Epithelial cell of prostate (primary cell): ENCODE results near the gene SUSD6.
A peak's percentile ranks its signal among the peaks of the same experiment; 100 is the strongest.
"Not testable (repeated sequence)": the region's sequence is repeated elsewhere in the genome, so short reads cannot be mapped to it uniquely, and the experiment has no call there.

Experiments
- DNase-seq: peaks from one replicate; pipeline ENCODE4 v3.0.0-alpha.2; 2011; ENCODE audit warnings: low read depth, low spot score
- H3K27ac ChIP-seq: fragments of 450-650 bp; 2 replicates; pipeline ENCODE4 v1.5.1; 2017; ENCODE audit warnings: mild to moderate bottlenecking

SUSD6 gene

GRCh38 chr14:69705706-69706105, 94.3 kb downstream of the SUSD6 start:
- DNase-seq: no peak

DNA sequence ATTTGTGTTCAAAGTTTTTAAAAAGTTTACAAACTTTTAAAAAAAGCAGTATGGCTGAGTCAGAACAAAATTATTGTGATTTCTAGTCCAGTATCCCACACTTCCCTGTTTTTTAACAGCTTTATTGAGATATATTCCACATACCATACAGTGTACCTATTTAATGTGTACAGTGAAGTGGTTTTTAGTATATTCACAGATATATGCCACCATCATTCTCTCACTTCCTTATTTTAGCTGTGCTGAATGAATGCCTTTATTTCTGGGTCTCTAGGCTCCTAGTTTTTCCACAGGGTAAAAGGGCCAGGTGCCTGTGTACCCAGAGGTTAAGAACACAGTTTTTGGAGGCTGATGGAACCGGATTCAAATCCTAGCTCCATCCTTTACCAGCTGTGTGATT, 96.7 kb downstream of the SUSD6 start:
- no peak for DNase-seq
- H3K27ac ChIP-seq: no peak overlapping the region

More at GRCh38 chr14:69705706-69706105, 94.3 kb downstream of the SUSD6 start:
- no peak overlapping the region for H3K27ac ChIP-seq

GRCh38 chr14:69708586-69709560, 97.5 kb downstream of the SUSD6 start:
- no peak for DNase-seq

DNA sequence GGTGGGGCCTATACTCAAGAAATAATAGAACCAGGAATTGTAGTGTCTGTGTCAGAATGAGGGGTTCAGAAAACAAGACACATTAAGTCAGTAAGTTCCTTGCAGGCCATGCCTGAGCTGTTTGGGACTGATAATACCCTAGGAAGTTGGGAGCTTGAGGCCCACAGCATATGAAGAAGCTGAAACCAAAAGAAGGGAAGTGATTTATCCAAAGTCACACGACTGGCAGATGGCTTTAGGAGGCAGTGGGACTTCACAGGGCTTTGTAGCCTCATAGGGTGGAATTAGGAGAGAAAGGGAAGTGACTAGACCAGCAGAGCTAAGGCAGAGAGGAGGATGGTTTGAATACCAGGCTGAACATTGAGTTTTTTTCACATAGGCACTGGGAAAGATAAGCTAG, 99.0 kb downstream of the SUSD6 start:
- H3K27ac ChIP-seq: no peak overlapping the region

More at GRCh38 chr14:69708586-69709560, 97.5 kb downstream of the SUSD6 start:
- no peak overlapping the region for H3K27ac ChIP-seq

DNA sequence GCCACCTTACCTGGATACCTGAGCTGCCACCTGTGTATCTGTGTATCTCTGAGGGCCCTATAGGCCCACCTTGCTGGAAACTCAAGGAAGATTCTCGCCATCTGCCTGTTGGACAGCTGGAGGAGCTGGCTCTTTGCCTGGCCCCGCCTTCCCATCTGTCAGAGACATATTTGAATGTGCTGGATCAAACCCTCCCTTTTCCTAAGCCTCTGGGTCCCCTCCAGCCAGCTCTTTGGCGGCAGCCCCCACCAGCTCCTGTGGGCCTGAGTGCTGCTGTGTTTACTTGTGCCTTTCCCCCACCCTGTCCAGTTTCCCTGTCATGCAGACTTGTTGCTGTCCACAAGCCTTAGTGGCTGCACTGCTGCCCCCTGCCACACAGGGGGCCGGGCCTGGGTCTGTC, 99.7 kb downstream of the SUSD6 start:
- DNase-seq: no peak
- peak overlapping the region; percentile 97 for H3K27ac ChIP-seq

More for the DNA sequence above, 99.0 kb downstream of the SUSD6 start:
- DNase-seq: no peak

- peak overlapping the region; percentile 97 for H3K27ac ChIP-seq
- no peak for DNase-seq
These were observed 100.1 kb downstream of the SUSD6 start for GRCh38 chr14:69711477-69711876.

GRCh38 chr14:69711881-69712560, 100.6 kb downstream of the SUSD6 start:
- DNase-seq: no peak
- H3K27ac ChIP-seq: peak overlapping the region; percentile 97

DNA sequence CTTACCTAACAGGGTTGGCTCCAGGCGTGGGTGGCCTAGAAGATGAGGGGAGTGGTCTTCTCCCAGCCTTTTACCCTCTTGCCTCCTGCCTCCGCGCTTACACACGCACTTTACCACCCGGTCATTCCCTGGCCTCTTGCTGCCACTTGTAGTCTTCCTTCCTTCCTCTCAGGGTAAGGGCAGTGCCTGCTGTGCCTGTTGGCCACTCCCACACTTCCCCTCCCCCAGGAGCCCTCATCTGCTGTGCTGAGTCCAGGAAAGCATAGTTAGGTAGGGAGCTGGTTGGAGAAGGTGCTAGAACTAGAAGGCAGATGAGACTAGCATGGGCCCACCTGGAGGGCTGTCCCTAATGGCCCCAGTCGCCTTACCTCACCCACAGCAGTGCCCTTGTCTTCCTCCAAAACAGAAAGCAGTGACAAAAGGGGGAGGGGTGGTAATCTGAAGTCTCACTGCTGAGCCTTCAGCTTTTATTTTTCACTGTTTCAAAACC, 101.2 kb downstream of the SUSD6 start:
- H3K27ac ChIP-seq: peak overlapping the region; percentile 97

GRCh38 chr14:69713209-69713781, 101.9 kb downstream of the SUSD6 start:
- no peak for DNase-seq
- H3K27ac ChIP-seq: peak overlapping the region; percentile 97

More for the DNA sequence above, 101.2 kb downstream of the SUSD6 start:
- DNase-seq: no peak

DNA sequence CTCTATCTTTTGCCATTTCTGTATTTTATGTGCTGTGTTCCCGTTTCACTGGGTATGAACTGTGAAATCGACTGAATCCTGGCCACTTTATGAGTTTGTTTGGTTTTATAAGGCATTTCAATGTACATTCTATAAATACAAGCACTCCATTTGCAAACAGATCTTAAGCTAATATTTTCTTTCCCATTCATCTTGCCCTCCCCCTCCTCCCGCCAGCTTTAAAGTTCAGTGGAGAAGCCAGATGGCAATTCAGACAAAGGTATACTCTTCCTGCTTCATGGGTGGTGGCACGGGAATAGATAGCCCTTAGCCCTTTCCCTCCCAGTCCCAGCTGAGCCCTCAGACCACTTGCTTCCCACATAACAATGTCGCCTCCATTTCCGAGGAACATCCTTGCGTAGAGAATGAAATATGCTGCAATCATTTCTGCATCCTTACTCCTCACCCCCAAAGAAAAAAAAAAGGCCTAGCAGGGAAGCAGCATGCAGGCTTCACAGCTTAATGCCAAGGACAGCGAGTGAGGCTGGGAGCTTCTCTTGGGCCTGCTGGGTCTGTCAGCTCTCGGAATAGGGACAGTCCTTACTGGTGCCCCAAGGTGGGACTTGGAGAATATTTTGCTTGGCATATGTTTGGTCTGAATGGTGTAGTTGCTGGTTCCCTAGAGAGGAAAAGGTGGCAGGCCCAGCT, 102.7 kb downstream of the SUSD6 start:
- DNase-seq: no peak
- peak overlapping the region; percentile 97 for H3K27ac ChIP-seq

DNA sequence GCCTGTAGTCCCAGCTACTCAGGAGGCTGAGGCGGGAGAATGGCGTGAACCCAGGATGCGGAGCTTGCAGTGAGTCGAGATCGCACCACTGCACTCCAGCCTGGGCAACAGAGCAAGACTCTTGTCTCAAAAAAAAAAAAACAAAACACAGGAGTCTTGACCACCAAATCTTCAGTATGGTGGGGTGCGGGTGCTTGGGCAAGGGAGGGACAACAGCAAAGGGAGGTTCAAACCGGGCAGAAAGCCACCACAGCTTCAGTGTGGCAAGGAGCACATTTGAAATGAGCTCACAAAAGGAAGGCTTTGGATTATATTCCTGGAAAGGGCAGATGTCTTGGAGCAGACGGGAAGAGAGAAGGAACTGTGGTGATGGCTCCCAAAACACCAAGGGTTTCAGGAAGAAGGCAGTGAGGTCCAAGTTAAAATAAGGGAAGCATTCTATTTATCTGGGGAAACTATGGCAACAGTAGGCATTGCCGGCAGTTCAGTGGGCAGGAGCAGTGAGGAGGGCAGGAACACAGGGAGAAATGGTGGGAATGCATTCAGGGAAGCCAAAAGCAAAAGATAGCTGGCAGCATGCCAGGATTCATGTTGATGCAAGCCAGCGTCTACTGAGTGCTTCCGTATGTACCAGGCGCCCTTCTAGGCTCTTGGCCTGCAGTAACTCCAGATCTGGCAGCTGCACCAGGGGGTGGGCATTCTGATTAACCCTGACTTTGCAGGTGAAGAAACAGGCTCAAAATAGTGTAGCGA, 104.5 kb downstream of the SUSD6 start:
- DNase-seq: no peak
- H3K27ac ChIP-seq: peak overlapping the region; percentile 97

GRCh38 chr14:69716478-69717187, 105.2 kb downstream of the SUSD6 start:
- peak overlapping the region; percentile 97 for H3K27ac ChIP-seq
- DNase-seq: peak; percentile 77

- H3K27ac ChIP-seq: peak overlapping the region; percentile 97
These were observed 107.2 kb downstream of the SUSD6 start for GRCh38 chr14:69718614-69719013.

GRCh38 chr14:69719501-69719951, 108.1 kb downstream of the SUSD6 start:
- DNase-seq: no peak
- H3K27ac ChIP-seq: peak overlapping the region; percentile 97

More at GRCh38 chr14:69718614-69719013, 107.2 kb downstream of the SUSD6 start:
- DNase-seq: not testable (repeated sequence)

- no peak for DNase-seq
- H3K27ac ChIP-seq: no peak overlapping the region
These were observed 109.5 kb downstream of the SUSD6 start for GRCh38 chr14:69720912-69721311.

DNA sequence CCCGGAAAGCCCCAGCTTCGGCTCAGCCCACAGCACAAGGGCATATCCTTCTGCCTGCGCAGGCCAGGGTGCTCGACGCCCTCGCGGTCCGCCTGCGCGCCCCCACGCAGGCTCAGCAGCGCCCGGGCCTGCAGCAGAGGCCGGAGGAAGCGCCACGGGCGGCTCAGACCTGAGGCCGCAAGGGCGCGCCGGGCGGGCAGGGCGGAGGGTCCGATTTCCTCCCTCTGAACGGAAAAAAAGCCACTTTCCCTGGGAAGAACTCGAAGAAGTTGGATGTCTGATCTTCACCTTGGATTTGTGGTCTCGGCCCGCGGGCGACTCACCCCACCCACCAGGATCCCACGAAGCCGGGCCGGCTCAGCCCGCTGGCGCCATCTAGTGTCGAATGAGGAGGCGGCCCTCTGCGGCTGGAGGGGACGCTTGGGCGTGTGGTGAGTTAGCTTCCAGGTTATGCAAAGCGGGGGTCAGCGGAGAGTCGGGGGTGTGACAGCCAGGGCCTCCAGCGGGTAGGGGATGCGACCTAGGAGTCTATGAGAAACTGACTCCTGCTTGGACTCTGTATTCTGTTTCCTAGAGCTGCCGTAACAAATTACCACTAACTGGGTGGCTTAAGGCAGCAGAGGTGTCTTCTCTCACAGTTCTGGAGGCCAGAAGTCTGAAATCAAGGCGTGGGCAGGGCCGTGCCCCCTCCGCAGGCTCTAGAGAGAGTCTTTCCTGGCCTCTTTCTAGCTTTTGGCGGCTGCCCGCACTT, 115.5 kb downstream of the SUSD6 start:
- H3K27ac ChIP-seq: no peak overlapping the region
- DNase-seq: no peak

- no peak for DNase-seq
- H3K27ac ChIP-seq: no peak overlapping the region
These were observed 116.5 kb downstream of the SUSD6 start for GRCh38 chr14:69727860-69728259.
